K562 (cell line): Measurements from ENCODE around the gene COX7A2. TPM values are rescaled to one million over a fixed set of nuclear protein-coding genes. Genes with fewer than 3 reads are reported as not detected.
A peak's percentile ranks its signal among the peaks of the same experiment; 100 is the strongest.

ENCODE experiments used
- ATAC-seq: fragments of 200-7000 bp; cut with Tn5 transposase; 3 replicates; pipeline ENCODE4 v1.9.1; 2020; ENCODE audit warnings: moderate library complexity
- BruUV-seq: library from RNA; stranded (reverse); fragments of 400-500 nt; replicated peaks from 2 replicates; lab custom pipeline; 2021; lab: Mats Ljungman, UMichigan
- CTCF ChIA-PET: fragments of 300-600 bp; formaldehyde crosslinking; extraction: SDS; loops from one replicate; lab custom pipeline; 2021; ENCODE audit warnings: low intra/inter-chr PET ratio; lab: Yijun Ruan, JAX
- POLR2A ChIA-PET: fragments of 300-600, 350-650 bp; sonication (Branson Sonifier 250); formaldehyde crosslinking; extraction: SDS; loops from one replicate; lab custom pipeline; 2021; ENCODE audit warnings: antibody characterized with exemption, inconsistent platforms; lab: Yijun Ruan, JAX
- DNase-seq, 4 experiments: peaks; one replicate each; pipeline versions ENCODE4 v3.0.0 to v3.0.0-alpha.2; 2011 to 2018; ENCODE audit warnings: low spot score in 3 of 4, mixed read lengths in 3 of 4; ENCODE audit errors: extremely low read depth in 1 of 4
- FAIRE-seq: peaks from 2 replicates; lab custom pipeline; 2011; peaks lifted over from hg19 to GRCh38; lab: Jason Lieb, UNC
- H2AFZ ChIP-seq: 2 replicates; pipeline ENCODE4 v1.6.0; 2011; ENCODE audit warnings: low read depth, low read length, control low read depth, inconsistent platforms
- H3K27ac ChIP-seq: fragments of 200-600 bp; 3 replicates; pipeline ENCODE4 v1.8.0; 2011; ENCODE audit warnings: low read depth, mild to moderate bottlenecking, control low read depth, inconsistent platforms, low read length, moderate library complexity, mixed read lengths; ENCODE audit errors: extremely low read depth
- H3K27me3 ChIP-seq, 2 experiments: fragments of 300-600 bp in 1 of 2; 2 replicates in 1 of 2; 3 replicates in 1 of 2; pipeline versions ENCODE4 v1.6.0 to v1.8.0; 2011; ENCODE audit warnings: inconsistent platforms in 2 of 2, low read length in 2 of 2, mild to moderate bottlenecking in 1 of 2, mixed read lengths in 1 of 2, moderate library complexity in 1 of 2; ENCODE audit not compliant: control insufficient read depth in 2 of 2, insufficient read depth in 2 of 2
- H3K36me3 ChIP-seq: fragments of 300-600 bp; 3 replicates; pipeline ENCODE4 v1.8.0; 2011; ENCODE audit warnings: mild to moderate bottlenecking, low read length, inconsistent platforms; ENCODE audit not compliant: control insufficient read depth, insufficient read depth
- H3K4me1 ChIP-seq, 2 experiments: fragments of 200-600 bp in 1 of 2; replicated peaks in 1 of 2; 2 replicates in 1 of 2; 3 replicates in 1 of 2; pipeline versions ENCODE4 v1.5.1 to v1.8.0; 2011; ENCODE audit warnings: inconsistent platforms in 2 of 2, low read length in 2 of 2, mild to moderate bottlenecking in 1 of 2, mixed read lengths in 1 of 2, moderate library complexity in 1 of 2; ENCODE audit not compliant: control insufficient read depth in 2 of 2, insufficient read depth in 2 of 2
- H3K4me2 ChIP-seq: 2 replicates; pipeline ENCODE4 v1.6.1; 2011; ENCODE audit warnings: low read length, control low read depth, inconsistent platforms, mixed read lengths; ENCODE audit not compliant: insufficient read depth
- H3K4me3 ChIP-seq: fragments of 200-600 bp; sonication (generic), shearing (Covaris generic); 2 replicates; pipeline ENCODE4 v1.5.1; 2016; ENCODE audit warnings: control low read depth, inconsistent platforms
- H3K79me2 ChIP-seq: fragments of 200-600 bp; 3 replicates; pipeline ENCODE4 v1.8.0; 2011; ENCODE audit warnings: low read length, inconsistent platforms; ENCODE audit not compliant: control insufficient read depth, insufficient read depth
- H3K9ac ChIP-seq, 2 experiments: 2 replicates each; pipeline versions ENCODE4 v1.6.0 to v1.6.1; 2011; ENCODE audit warnings: low read depth in 2 of 2, low read length in 2 of 2, control low read depth in 1 of 2, inconsistent platforms in 1 of 2, mild to moderate bottlenecking in 1 of 2, mixed read lengths in 1 of 2; ENCODE audit not compliant: insufficient read depth in 1 of 2
- H3K9me1 ChIP-seq: one replicate; pipeline ENCODE4 v1.6.0; 2011; ENCODE audit warnings: inconsistent platforms, mild to moderate bottlenecking, low read length, moderate library complexity; ENCODE audit not compliant: control insufficient read depth, insufficient read depth
- H3K9me3 ChIP-seq: replicated peaks from 2 replicates; pipeline ENCODE4 v1.5.1; 2011; ENCODE audit warnings: low read depth, low read length, inconsistent platforms; ENCODE audit not compliant: control insufficient read depth, insufficient read depth
- H4K20me1 ChIP-seq: replicated peaks from 2 replicates; pipeline ENCODE4 v1.6.1; 2011; ENCODE audit warnings: low read length, inconsistent platforms, mixed read lengths; ENCODE audit not compliant: control insufficient read depth, insufficient read depth
- BCOR ChIP-seq: fragments of 450-650 bp; IDR thresholded peaks from 2 replicates; pipeline ENCODE4 v1.6.1; 2016
- CREM ChIP-seq: IDR thresholded peaks from 2 replicates; pipeline ENCODE4 v1.6.1; 2014; ENCODE audit warnings: antibody characterized with exemption, low read depth
- CTCF ChIP-seq, 3 experiments: IDR thresholded peaks in 2 of 3; conservative IDR thresholded peaks in 1 of 3; 2 replicates each; pipeline ENCODE4 v1.5.1; 2011 to 2012; ENCODE audit warnings: low read length in 3 of 3, mild to moderate bottlenecking in 3 of 3, control low read depth in 2 of 3, improper control_type of control experiment in 1 of 3, inconsistent platforms in 1 of 3, low read depth in 1 of 3, mixed read lengths in 1 of 3, moderate library complexity in 1 of 3; ENCODE audit not compliant: insufficient read depth in 2 of 3
- GABPB2 ChIP-seq: fragments of 250-450 bp; sonication (Bioruptor Pico); conservative IDR thresholded peaks from 2 replicates; pipeline ENCODE4 v1.5.1; 2021; ENCODE audit warnings: mild to moderate bottlenecking
- HDGF ChIP-seq: fragments of 450-650 bp; IDR thresholded peaks from 2 replicates; pipeline ENCODE4 v1.6.1; 2016
- MEF2D ChIP-seq: conservative IDR thresholded peaks from 2 replicates; pipeline ENCODE4 v1.6.1; 2016; ENCODE audit warnings: low read depth, missing genetic modification characterization, missing compliant biosample characterization
- RBM22 ChIP-seq: fragments of 200-400 bp; formaldehyde crosslinking; IDR thresholded peaks from 2 replicates; pipeline ENCODE4 v1.6.1; 2018; ENCODE audit warnings: low read length, low read depth; ENCODE audit not compliant: poor library complexity, severe bottlenecking
- SMARCA5 ChIP-seq: fragments of 450-650 bp; IDR thresholded peaks from 2 replicates; pipeline ENCODE4 v1.6.1; 2016
- ZNF133 ChIP-seq: fragments of 250-450 bp; sonication (Bioruptor Pico); IDR thresholded peaks from 2 replicates; pipeline ENCODE4 v1.4.0; 2020; ENCODE audit warnings: mild to moderate bottlenecking
- ZNF134 ChIP-seq: fragments of 250-450 bp; sonication (Bioruptor Pico); conservative IDR thresholded peaks from 2 replicates; pipeline ENCODE4 v1.4.0; 2020
- ZNF143 ChIP-seq: sonication (generic); formaldehyde crosslinking; IDR thresholded peaks from 2 replicates; pipeline ENCODE4 v1.9.0; 2022; ENCODE audit warnings: mild to moderate bottlenecking, missing genetic modification reagents
- ZNF232 ChIP-seq: sonication (generic); formaldehyde crosslinking; IDR thresholded peaks from 2 replicates; pipeline ENCODE4 v1.8.0; 2022; ENCODE audit warnings: mild to moderate bottlenecking, missing genetic modification reagents
- ZNF263 ChIP-seq: sonication (generic); formaldehyde crosslinking; IDR thresholded peaks from 2 replicates; pipeline ENCODE4 v1.8.0; 2022; ENCODE audit warnings: mild to moderate bottlenecking, missing genetic modification reagents, borderline replicate concordance
- ZNF408 ChIP-seq: fragments of 250-450 bp; sonication (Bioruptor Pico); IDR thresholded peaks from 2 replicates; pipeline ENCODE4 v1.4.0; 2020; ENCODE audit warnings: low read depth, mild to moderate bottlenecking, moderate library complexity
- ZNF696 ChIP-seq: fragments of 250-450 bp; sonication (Bioruptor Pico); conservative IDR thresholded peaks from 2 replicates; pipeline ENCODE4 v1.4.0; 2020; ENCODE audit warnings: mild to moderate bottlenecking, moderate library complexity
- ZZZ3 ChIP-seq: fragments of 450-650 bp; IDR thresholded peaks from 2 replicates; pipeline ENCODE4 v1.6.1; 2016; ENCODE audit warnings: antibody characterized with exemption, mild to moderate bottlenecking, moderate library complexity
- WGBS: fragments of 100-300 bp; shearing (Covaris generic); methylation state at CpG from one replicate; pipeline ENCODE4 v1.1.6; 2016; ENCODE audit warnings: low coverage, mixed read lengths; ENCODE audit not compliant: insufficient coverage; ENCODE audit errors: missing lambda C conversion rate; 5-methylcytosine and 5-hydroxymethylcytosine counted together
- in situ Hi-C: fragments of 300-500 bp; cut with MboI; formaldehyde crosslinking; loops from 4 replicates; pipeline ENCODE4 v1.15.0; 2018; ENCODE audit warnings: inconsistent platforms, mixed read lengths
- intact Hi-C: fragments of 100-400 bp; cut with micrococcal nuclease; formaldehyde crosslinking; loops from 2 replicates; pipeline ENCODE4 v1.14.2; 2022
- polyA plus RNA-seq, 8 experiments: library from polyadenylated mRNA; depleted of rRNA in 4 of 8; stranded (reverse) in 5 of 8; unstranded in 3 of 8; fragments of >200 nt; fragmentation: Nextera tagmentation in 2 of 8; fragmentation: Illumina TruSeq in 1 of 8; extraction: Ambion mirVana in 2 of 8; extraction: Trizol in 1 of 8; gene quantifications; 2 replicates each; pipeline versions ENCODE4 v1.2.1 to v1.2.3, GENCODE V29; 2011 to 2014; ENCODE audit warnings: inconsistent platforms in 1 of 8, missing spikeins in 1 of 8
- total RNA-seq, 7 experiments: library from RNA; depleted of rRNA in 6 of 7; stranded (reverse); fragments of >200 nt in 6 of 7; fragmentation: Illumina TruSeq in 2 of 7; extraction: Trizol in 2 of 7; gene quantifications; 2 replicates each; pipeline versions ENCODE4 v1.2.1 to v1.2.3, GENCODE V29; 2011 to 2021; ENCODE audit warnings: low replicate concordance in 1 of 7
- TF ChIP-seq, protein P1 (sequence below): sonication (generic); formaldehyde crosslinking; IDR thresholded peaks from 2 replicates; pipeline ENCODE4 v1.8.0; 2022; ENCODE audit warnings: mild to moderate bottlenecking, low read depth, missing genetic modification reagents

The COX7A2 gene
- total and polyA plus RNA-seq, 9 of the 15 experiments (the other 6 are each of a cell fraction or from before 2014, with no cell fraction given) = 234 to 2,216 (median 585) TPM

DNA sequence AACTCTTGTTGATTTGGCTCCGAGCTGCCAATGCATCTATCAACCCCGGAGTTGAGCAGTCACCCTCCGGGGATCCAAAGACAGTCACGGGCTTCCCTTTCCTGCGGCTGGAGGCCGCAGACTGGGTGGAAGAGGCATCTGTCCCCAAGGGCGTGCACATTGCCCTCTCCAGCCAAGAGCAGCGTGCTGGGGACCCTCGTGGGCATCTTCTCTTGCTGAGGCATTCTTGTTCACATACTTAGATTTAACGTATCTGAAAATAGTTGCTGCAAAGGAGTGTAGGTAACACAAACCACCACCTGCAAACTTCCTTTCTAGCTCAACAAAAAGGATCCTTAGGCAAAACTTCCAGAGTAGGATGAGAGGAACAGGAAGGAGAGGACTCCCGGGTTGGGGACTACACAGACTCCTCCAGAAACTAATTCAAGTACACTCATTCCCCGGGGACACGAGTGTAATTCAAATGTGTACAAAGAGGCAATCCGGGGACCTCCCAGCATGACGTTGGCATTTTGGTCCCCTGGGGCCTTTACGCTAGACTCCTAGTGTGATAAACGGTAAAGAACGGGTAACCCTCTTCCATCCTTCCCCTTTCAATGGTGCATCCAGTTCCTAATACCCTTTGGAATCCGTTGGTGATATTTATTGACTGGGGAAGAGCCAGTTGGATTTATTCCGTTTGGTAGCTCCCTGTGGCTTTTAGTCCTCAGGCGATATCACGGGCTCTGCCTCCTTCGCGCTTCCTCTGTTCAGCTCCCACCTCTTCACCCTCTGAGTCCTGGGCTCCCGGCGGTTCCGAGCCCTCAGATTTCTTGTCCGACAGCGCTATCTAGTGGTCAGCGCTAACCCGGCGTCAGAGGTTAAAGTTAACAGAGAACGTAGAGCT is 35.1 kb downstream of the COX7A2 start (continued):
- peak; percentile 82 to 91 (median 90) for TF ChIP-seq CTCF (IDR thresholded peaks at IDR 0.05 in 2 of 3, conservative IDR thresholded peaks at IDR 0.05 in 1 of 3; ENCODE audit: insufficient read depth in 2 of 3, low read depth in 1 of 3, low read length in 3 of 3)
- TF ChIP-seq GABPB2 (CRISPR knock-in tag) = no peak
- TF ChIP-seq MEF2D (tag) = no peak

- WGBS = 4% methylated on average over 35 of the region's 35 CpGs
- TF ChIP-seq, protein P1, sequence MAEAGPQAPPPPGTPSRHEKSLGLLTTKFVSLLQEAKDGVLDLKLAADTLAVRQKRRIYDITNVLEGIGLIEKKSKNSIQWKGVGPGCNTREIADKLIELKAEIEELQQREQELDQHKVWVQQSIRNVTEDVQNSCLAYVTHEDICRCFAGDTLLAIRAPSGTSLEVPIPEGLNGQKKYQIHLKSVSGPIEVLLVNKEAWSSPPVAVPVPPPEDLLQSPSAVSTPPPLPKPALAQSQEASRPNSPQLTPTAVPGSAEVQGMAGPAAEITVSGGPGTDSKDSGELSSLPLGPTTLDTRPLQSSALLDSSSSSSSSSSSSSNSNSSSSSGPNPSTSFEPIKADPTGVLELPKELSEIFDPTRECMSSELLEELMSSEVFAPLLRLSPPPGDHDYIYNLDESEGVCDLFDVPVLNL (CRISPR knock-in tag) = no peak
- TF ChIP-seq ZNF408 (CRISPR knock-in tag) = no peak
- no peak for TF ChIP-seq ZNF696
- TF ChIP-seq ZNF133 (CRISPR knock-in tag) = no peak
- no peak for TF ChIP-seq ZNF263 (CRISPR knock-in tag)
- TF ChIP-seq ZNF143 (CRISPR knock-in tag) = no peak
- no peak for TF ChIP-seq CREM
- TF ChIP-seq ZNF232 (CRISPR knock-in tag) = no peak
- no peak for TF ChIP-seq BCOR
- no peak for TF ChIP-seq RBM22
- TF ChIP-seq HDGF = no peak
- no peak for TF ChIP-seq ZZZ3
- no peak for TF ChIP-seq ZNF134
- TF ChIP-seq SMARCA5 = no peak
These were observed 36.8 kb downstream of the COX7A2 start for GRCh38 chr6:75206576-75207342.

More at GRCh38 chr6:75206576-75207342, 36.8 kb downstream of the COX7A2 start:
- Histone ChIP-seq H3K4me2 (no peak overlapping the region), H3K9me1 (no peaks in the 10 kb centered on the region), H3K79me2 (no peaks in the 10 kb centered on the region), H3K4me1 (peaks cover 0 to 16% of the 10 kb centered on the region in 2 experiments; a peak in 1 of 5 replicates), H3K27me3 (peaks cover 26 to 56% of the 10 kb centered on the region in 2 experiments; a peak in 4 of 5 replicates), H3K4me3 (no peak overlapping the region), H2AFZ (no peak overlapping the region), H3K9ac (no peak overlapping the region), H3K27ac (no peak overlapping the region), H4K20me1 (0 out of 2 replicates have a peak, but pooled peaks cover 4% of the 10 kb centered on the region), H3K9me3 (no peaks in the 10 kb centered on the region), H3K36me3 (no peaks in the 10 kb centered on the region)
- intact Hi-C loops = loop anchor here (5.0 kb wide), 1 partner anchor 1404 kb away; no protein-coding TSS in a partner anchor
- DNase-seq (no peak), ATAC-seq (no peak), FAIRE-seq (no peak)
- POLR2A ChIA-PET = no interaction called here
- in situ Hi-C loops = no loop called here
- CTCF ChIA-PET = interaction anchor here (0.5 kb wide), 1 partner anchor 1522 kb away, joined by 4 read pairs; no protein-coding TSS in a partner anchor
- no TSS peak for BruUV-seq
